ENCODE measurements around the gene RING1.

GRCh38 chr6:33211666-33212422, 3.5 kb downstream of the RING1 start:
- TF ChIP-seq CTCF (IDR thresholded peaks at IDR 0.05) (no peak), POLR2A (IDR thresholded peaks at IDR 0.05) (no peak)

All from uterus (tissue), 2 donors.